Skeletal muscle tissue (tissue), 4 donors: ENCODE results near the gene COL19A1. TPM values are rescaled to one million over a fixed set of nuclear protein-coding genes. Genes with fewer than 3 reads are reported as not detected.

Source experiments
- H3K27ac ChIP-seq: one replicate; pipeline ENCODE4 v1.7.0; 2013; ENCODE audit warnings: mild to moderate bottlenecking, low read depth, low read length, inconsistent platforms
- H3K27me3 ChIP-seq, 3 donors: one replicate each; pipeline ENCODE4 v1.7.0; 2013; ENCODE audit warnings: low read length in 3 of 3; ENCODE audit not compliant: control insufficient read depth in 3 of 3, insufficient read depth in 3 of 3
- H3K36me3 ChIP-seq, 3 donors: one replicate each; pipeline ENCODE4 v1.7.0; 2013; ENCODE audit warnings: low read length in 3 of 3; ENCODE audit not compliant: control insufficient read depth in 3 of 3, insufficient read depth in 3 of 3
- H3K4me1 ChIP-seq, 3 donors: one replicate each; pipeline ENCODE4 v1.7.0; 2013; ENCODE audit warnings: low read length in 3 of 3, mild to moderate bottlenecking in 3 of 3; ENCODE audit not compliant: control insufficient read depth in 3 of 3, insufficient read depth in 3 of 3
- H3K4me3 ChIP-seq, 3 donors: one replicate each; pipeline ENCODE4 v1.7.0; 2013; ENCODE audit warnings: low read length in 3 of 3
- H3K9ac ChIP-seq, 3 donors: one replicate each; pipeline ENCODE4 v1.7.0; 2013; ENCODE audit warnings: low read length in 3 of 3, mild to moderate bottlenecking in 3 of 3, moderate library complexity in 2 of 3, low read depth in 1 of 3
- H3K9me3 ChIP-seq, 3 donors: one replicate each; pipeline ENCODE4 v1.7.0; 2013; ENCODE audit warnings: low read length in 3 of 3; ENCODE audit not compliant: control insufficient read depth in 3 of 3
- total RNA-seq: library from RNA; depleted of rRNA; stranded (reverse); fragments of >200 nt; gene quantifications from one replicate; pipeline ENCODE4 v1.2.3, GENCODE V29; 2014
- donor health status: Osteomylitis.

COL19A1 gene
- total RNA-seq, 1 donor from 2014 or later = 10.4 TPM

DNA sequence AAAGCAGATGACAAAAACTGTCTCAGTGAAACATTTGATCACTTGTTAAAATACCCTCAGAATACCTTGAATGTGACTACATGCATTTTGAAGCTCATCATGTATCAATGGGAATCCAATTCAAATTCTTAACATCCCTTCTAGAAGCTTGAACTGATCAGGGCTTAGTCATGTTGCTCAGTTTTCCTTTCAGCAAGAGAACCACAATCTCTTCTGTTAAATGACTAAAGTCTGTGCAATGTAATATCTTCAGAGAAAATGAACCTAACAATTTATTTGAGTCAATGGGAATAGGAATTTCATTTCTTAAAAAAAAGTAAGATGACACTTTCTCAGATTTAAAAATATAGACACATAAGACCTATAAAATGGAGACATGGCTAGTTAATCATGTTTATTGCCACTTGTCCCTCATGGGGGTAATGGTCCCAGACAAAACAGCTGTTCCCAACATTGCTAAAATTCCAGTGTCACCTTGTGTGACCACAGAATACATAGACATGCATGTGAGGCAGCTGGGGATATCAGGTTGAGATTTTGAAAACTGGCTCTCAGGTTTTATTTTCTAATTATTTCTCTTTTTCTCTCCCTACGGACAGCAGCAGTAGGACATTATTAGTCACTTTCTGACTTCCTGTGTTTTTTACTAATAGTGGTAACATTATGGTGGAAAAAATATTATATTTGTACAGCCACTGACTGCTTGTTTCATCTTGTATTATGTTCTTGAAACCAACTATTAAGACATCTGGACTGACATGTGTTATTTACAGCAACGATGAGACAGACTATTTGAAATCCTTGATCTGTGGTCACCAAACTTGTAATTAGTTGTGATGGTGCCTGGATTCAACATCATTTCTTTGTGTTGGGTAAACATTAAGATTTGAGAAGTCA is 244.0 kb downstream of the COL19A1 start:
- Histone ChIP-seq H3K9me3 (no peaks in the 10 kb centered on the region), H3K9ac (no peak overlapping the region), H3K27ac (no peak overlapping the region), H3K4me3 (no peak overlapping the region), H3K36me3 (no peaks in the 10 kb centered on the region), H3K27me3 (no peaks in the 10 kb centered on the region), H3K4me1 (peaks cover 0 to 2% (median 0%) of the 10 kb centered on the region in 3 donors)

DNA sequence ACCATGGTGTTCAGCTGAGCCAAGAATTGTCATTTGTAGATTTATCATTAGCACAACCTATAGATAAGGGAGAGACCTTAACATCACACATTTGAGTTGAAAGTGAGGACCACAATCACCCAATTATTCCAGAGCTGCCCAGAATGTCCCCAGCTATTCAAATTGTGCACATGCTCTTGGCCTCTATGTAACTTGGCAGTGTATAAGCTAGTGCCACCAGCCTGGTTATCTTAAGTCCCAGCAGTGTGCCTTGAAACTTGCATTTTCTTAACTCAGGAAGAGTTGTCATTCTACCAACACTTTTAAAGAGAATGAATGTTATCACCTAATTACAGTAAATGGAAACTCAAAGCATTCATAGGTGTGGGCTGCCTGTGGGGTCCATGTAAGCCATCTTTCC is 245.4 kb downstream of the COL19A1 start:
- no peaks in the 10 kb centered on the region for H3K27me3 ChIP-seq
- H3K9ac ChIP-seq = no peak overlapping the region
- H3K27ac ChIP-seq = no peak overlapping the region
- H3K36me3 ChIP-seq = no peaks in the 10 kb centered on the region
- peaks cover 0 to 2% (median 0%) of the 10 kb centered on the region in 3 donors for H3K4me1 ChIP-seq
- H3K4me3 ChIP-seq = no peak overlapping the region
- no peaks in the 10 kb centered on the region for H3K9me3 ChIP-seq

DNA sequence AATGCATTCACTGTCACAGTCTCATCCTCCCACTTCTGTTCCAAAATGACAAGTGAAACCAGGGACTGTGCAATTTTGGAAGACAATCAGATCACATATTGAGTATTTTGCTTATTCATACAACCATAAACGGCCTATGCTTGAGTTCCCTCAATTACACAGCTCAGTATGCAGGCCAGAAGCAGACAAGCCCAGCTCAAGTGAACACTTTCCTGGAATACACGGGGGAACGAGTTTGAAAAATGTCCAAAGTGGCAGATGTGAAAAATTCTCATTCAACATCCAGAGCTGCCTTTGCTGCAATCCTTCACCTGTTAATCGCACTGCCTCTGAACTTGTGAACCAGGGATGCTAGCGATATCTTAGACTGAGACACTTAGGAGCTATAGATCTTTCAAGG is 246.4 kb downstream of the COL19A1 start:
- Histone ChIP-seq H3K36me3 (no peaks in the 10 kb centered on the region), H3K27ac (no peak overlapping the region), H3K4me3 (no peak overlapping the region), H3K9ac (no peak overlapping the region), H3K9me3 (no peaks in the 10 kb centered on the region), H3K4me1 (peaks cover 0 to 2% (median 0%) of the 10 kb centered on the region in 3 donors), H3K27me3 (no peaks in the 10 kb centered on the region)

DNA sequence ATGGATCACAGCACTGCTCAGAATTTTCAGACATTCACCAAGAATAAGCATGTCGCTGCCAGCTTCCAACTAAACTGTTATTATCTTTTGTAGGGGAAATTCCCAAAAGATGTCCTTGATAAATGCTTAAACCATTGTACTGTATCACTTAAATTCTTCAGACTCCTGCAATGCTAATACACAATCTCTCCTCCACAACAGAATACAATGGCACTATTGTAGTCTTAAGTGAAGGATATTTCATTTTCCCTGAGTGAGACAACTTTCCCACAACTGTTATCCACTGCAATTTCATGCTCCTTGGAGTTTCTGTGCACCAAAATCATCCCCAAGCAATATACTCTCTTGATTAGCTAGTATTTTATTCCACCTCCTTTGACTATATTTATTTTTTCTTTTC is 246.8 kb downstream of the COL19A1 start:
- no peaks in the 10 kb centered on the region for H3K27me3 ChIP-seq
- peaks cover 0 to 2% (median 0%) of the 10 kb centered on the region in 3 donors for H3K4me1 ChIP-seq
- no peak overlapping the region for H3K27ac ChIP-seq
- H3K36me3 ChIP-seq = no peaks in the 10 kb centered on the region
- H3K4me3 ChIP-seq = no peak overlapping the region
- H3K9me3 ChIP-seq = no peaks in the 10 kb centered on the region
- no peak overlapping the region for H3K9ac ChIP-seq

DNA sequence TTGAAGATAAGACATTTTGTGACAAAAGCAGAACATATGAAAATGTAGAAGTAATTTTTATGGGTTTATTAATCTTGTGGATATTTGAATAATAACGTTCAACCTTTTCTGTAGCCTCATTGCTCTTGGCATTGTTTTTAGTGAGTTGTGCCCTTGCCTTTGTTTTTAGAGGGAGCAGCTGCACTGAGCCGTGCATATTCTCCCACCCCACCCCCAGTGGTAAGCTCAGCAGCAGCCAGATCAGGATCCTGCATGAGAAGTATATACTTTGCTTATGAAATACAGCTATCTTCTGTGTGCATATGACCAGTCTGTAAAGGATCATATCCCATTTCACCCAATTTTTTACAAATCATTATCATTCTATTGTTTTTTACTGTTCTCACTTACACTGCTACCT is 252.3 kb downstream of the COL19A1 start:
- Histone ChIP-seq H3K36me3 (no peaks in the 10 kb centered on the region), H3K27me3 (no peaks in the 10 kb centered on the region), H3K4me1 (no peaks in the 10 kb centered on the region), H3K9me3 (no peaks in the 10 kb centered on the region), H3K9ac (no peak overlapping the region), H3K4me3 (no peak overlapping the region), H3K27ac (no peak overlapping the region)

DNA sequence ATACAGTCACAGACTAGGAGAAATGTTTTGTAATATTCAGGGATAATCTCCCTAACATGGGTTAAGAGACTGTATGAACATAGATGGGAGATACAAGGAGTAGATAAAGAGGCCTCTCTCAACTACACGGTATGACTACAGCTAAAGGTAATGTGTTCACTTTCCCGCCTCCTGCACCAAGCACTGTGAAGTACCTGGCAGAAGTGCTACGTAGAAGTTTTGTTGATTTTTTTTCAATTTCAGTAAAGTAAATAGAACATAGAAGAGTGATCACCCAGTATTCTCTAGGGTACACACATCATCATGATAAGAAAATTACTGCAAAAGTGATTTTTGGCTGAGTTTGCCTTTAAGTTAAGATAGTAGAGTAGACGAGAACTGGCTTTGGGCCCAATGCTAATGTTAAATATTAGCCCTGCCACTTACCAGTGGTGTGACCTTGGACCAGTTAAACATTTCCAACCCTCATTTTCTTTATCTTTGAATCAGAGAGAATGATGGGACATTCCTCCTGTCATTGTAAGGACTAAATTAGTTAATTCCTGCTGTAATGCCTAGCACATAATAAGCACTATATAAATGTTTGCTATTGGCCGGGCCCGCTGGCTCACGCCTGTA is 253.0 kb downstream of the COL19A1 start:
- Histone ChIP-seq H3K4me1 (no peaks in the 10 kb centered on the region), H3K4me3 (no peak overlapping the region), H3K9me3 (no peaks in the 10 kb centered on the region), H3K36me3 (no peaks in the 10 kb centered on the region), H3K27me3 (no peaks in the 10 kb centered on the region), H3K9ac (no peak overlapping the region), H3K27ac (no peak overlapping the region)

DNA sequence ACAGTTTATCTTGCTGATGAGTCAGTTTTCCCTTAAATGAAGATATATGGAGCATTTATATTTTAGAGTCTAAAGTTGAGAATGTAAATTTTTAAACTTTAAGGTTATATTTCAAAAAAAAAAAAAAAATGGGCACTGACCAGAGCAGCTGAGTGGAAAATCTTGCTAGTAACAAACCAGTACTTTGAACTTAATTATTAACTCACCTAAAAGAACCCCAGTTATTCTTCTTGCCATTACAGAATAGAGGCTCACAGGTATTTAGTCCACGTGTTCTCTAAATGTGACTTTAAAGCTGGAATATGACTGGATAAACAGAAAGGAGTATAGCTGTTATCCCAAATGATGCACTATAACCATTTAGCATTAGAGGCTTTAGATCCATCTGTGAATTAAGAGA is 258.1 kb downstream of the COL19A1 start:
- H3K36me3 ChIP-seq = no peaks in the 10 kb centered on the region
- no peaks in the 10 kb centered on the region for H3K27me3 ChIP-seq
- no peak overlapping the region for H3K27ac ChIP-seq

DNA sequence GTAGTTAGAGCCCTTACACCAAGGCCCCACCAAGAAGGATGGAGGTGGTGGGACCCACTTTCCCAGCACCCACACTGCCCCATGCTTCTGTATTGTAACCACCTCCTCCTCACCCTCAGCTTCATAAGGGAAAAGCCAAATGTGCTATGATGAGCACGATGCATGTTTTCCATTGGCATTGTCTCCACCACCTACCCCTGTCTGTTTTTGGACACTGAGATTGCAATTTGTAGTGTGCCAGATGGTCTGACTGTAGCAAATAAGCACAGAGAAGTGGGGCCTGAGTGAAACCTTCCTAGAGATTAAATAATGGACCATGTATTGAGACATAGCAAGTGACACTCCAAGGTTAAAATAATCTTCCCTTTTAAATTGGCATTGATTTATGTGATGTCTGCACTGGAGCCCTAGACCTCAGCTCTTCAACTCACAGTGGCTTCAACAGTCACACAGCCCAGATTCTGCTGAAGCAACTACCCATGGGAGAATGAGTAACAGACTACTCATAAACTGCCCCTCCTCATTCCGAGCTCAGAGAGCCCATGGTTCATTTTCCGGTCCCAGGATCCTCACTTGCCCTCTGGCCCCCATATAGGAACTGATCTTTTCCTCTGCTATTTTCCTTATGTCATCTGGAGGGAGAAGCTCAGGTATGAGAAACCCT is 258.7 kb downstream of the COL19A1 start:
- Histone ChIP-seq H3K27ac (no peak overlapping the region), H3K4me1 (no peaks in the 10 kb centered on the region), H3K4me3 (no peak overlapping the region), H3K27me3 (no peaks in the 10 kb centered on the region), H3K9ac (no peak overlapping the region), H3K9me3 (no peaks in the 10 kb centered on the region), H3K36me3 (no peaks in the 10 kb centered on the region)

More for the DNA sequence above, 258.1 kb downstream of the COL19A1 start:
- no peak overlapping the region for H3K4me3 ChIP-seq
- H3K4me1 ChIP-seq = no peaks in the 10 kb centered on the region
- no peak overlapping the region for H3K9ac ChIP-seq
- H3K9me3 ChIP-seq = no peaks in the 10 kb centered on the region

DNA sequence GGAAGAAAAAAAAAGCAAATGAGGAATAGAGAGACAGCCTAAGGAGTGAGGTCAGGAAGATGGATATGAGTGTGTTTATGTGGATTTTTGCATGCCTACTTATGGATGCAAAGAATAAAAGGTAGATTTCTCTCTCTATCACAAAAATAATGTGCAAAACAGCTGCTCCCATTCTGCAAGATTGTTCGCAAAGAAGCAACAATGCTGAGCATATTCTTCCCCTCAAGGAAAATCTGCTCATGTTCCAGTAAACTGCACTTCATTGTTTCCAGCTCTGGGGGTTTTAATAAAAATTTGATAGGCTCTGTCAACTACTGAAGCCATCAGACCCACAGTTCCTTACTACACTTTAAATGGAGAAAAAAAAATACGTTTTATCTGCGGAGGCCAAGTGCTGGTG is 259.2 kb downstream of the COL19A1 start:
- Histone ChIP-seq H3K4me1 (no peaks in the 10 kb centered on the region), H3K27ac (no peak overlapping the region), H3K4me3 (no peak overlapping the region), H3K27me3 (no peaks in the 10 kb centered on the region), H3K9me3 (no peaks in the 10 kb centered on the region), H3K36me3 (no peaks in the 10 kb centered on the region), H3K9ac (no peak overlapping the region)

DNA sequence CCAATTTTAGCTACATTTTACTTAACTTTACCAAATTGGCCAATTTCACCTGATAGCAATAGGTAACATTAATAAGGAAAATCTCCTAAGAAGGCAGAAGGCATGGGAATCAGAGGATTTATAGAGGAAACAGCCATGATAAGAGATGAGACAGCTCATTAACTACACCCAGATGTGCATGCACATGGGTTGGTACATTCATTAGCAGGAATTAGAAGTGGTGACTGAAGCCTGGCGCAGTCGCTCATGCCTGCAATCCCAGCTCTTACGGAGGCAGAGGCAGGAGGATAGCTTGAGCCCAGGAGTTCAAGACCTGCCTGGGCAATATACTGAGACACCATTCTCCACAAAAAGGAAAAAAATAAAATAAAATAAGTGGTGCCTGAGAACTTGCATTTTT is 263.0 kb downstream of the COL19A1 start:
- H3K4me1 ChIP-seq = no peaks in the 10 kb centered on the region
- H3K9ac ChIP-seq = no peak overlapping the region
- H3K9me3 ChIP-seq = no peaks in the 10 kb centered on the region
- H3K36me3 ChIP-seq = no peaks in the 10 kb centered on the region
- H3K4me3 ChIP-seq = no peak overlapping the region
- H3K27ac ChIP-seq = no peak overlapping the region
- H3K27me3 ChIP-seq = no peaks in the 10 kb centered on the region
